Endothelial cell of umbilical vein (primary cell): ENCODE results near the gene KIAA1549.

Experiments used
- CTCF ChIP-seq, 2 donors: IDR thresholded peaks; 1 replicate in 1 of 2; 2 replicates in 1 of 2; pipeline ENCODE4 v1.5.1; 2011; ENCODE audit warnings: low read length in 2 of 2, mild to moderate bottlenecking in 2 of 2, moderate library complexity in 2 of 2, control low read depth in 1 of 2, inconsistent platforms in 1 of 2, low read depth in 1 of 2; ENCODE audit not compliant: insufficient read depth in 1 of 2; ENCODE audit errors: extremely low read depth in 1 of 2
- GATA2 ChIP-seq: IDR thresholded peaks from 2 replicates; pipeline ENCODE4 v1.7.0; 2011; ENCODE audit warnings: low read depth, mild to moderate bottlenecking, moderate library complexity, mixed read lengths, low read length; ENCODE audit not compliant: insufficient read length, insufficient read depth

GRCh38 chr7:138845711-138846110, 135.5 kb downstream of the KIAA1549 start:
- TF ChIP-seq CTCF (IDR thresholded peaks at IDR 0.05; ENCODE audit: extremely low read depth in 1 of 2, insufficient read depth in 1 of 2, low read depth in 1 of 2, low read length in 2 of 2): no peak
- TF ChIP-seq GATA2: no peak
